NB4 (cell line): ENCODE measurements around the gene KRT77.

Source experiments
- DNase-seq: peaks from one replicate; pipeline ENCODE4 v3.0.0; 2010; ENCODE audit warnings: low read depth
- H3K4me3 ChIP-seq: one replicate; pipeline ENCODE4 v1.5.1; 2011; ENCODE audit warnings: mild to moderate bottlenecking, low read depth, low read length, moderate library complexity
- CTCF ChIP-seq: IDR thresholded peaks from one replicate; pipeline ENCODE4 v1.5.1; 2012; ENCODE audit warnings: low read depth, low read length
- MAX ChIP-seq: IDR thresholded peaks from 2 replicates; pipeline ENCODE4 v1.6.1; 2011; ENCODE audit warnings: low read depth, low read length
- MYC ChIP-seq: IDR thresholded peaks from 2 replicates; pipeline ENCODE4 v1.6.1; 2011; ENCODE audit warnings: low read depth, low read length
- POLR2A ChIP-seq: IDR thresholded peaks from 2 replicates; pipeline ENCODE4 v1.6.1; 2011; ENCODE audit warnings: mild to moderate bottlenecking; ENCODE audit not compliant: insufficient read length; ENCODE audit errors: extremely low read depth

KRT77 gene

GRCh38 chr12:52681526-52682380, 21.6 kb downstream of the KRT77 start:
- DNase-seq: no peak
- H3K4me3 ChIP-seq: no peak overlapping the region
- no peak for TF ChIP-seq CTCF
- TF ChIP-seq MYC: no peak
- no peak for TF ChIP-seq POLR2A
- no peak for TF ChIP-seq MAX

- DNase-seq: no peak
- TF ChIP-seq MYC: no peak
- no peak for TF ChIP-seq POLR2A
- TF ChIP-seq CTCF: no peak
- TF ChIP-seq MAX: no peak
- no peak within 1 kb of the TSS for H3K4me3 ChIP-seq
Observed at GRCh38 chr12:52680363-52680762, 23.0 kb downstream of the KRT77 start, which contains the start of gene KRT1. KRT1 (minus strand) TSS chr12:52680407; CDS start chr12:52680348, 59 bp downstream.

GRCh38 chr12:52679875-52680274, 23.4 kb downstream of the KRT77 start:
- H3K4me3 ChIP-seq: no peak overlapping the region
- TF ChIP-seq MYC: no peak
- TF ChIP-seq MAX: no peak
- TF ChIP-seq POLR2A: no peak
- TF ChIP-seq CTCF: no peak
- no peak for DNase-seq

GRCh38 chr12:52677671-52678070, 25.7 kb downstream of the KRT77 start:
- no peak overlapping the region for H3K4me3 ChIP-seq
- TF ChIP-seq MAX: no peak
- TF ChIP-seq POLR2A: no peak
- TF ChIP-seq CTCF: no peak
- TF ChIP-seq MYC: no peak
- no peak for DNase-seq

- H3K4me3 ChIP-seq: no peak overlapping the region
- TF ChIP-seq MAX (no peak), MYC (no peak), CTCF (no peak), POLR2A (no peak)
- no peak for DNase-seq
Observed at GRCh38 chr12:52677126-52677525, 26.2 kb downstream of the KRT77 start.
